Heart right ventricle (tissue), 16 donors: ENCODE results near the gene CMIP. TPM values are rescaled to one million over a fixed set of nuclear protein-coding genes. Genes with fewer than 3 reads are reported as not detected.

Experiments
- ATAC-seq, 8 donors: fragments of 200-7000 bp; cut with Tn5 transposase; one replicate each; pipeline ENCODE4 v1.9.1; 2020; ENCODE audit warnings: mild to moderate bottlenecking in 8 of 8, moderate library complexity in 8 of 8, moderate number of reproducible peaks in 1 of 8
- DNase-seq, 2 donors: peaks; one replicate each; pipeline ENCODE4 v3.0.0-alpha.2; 2020
- H3K27ac ChIP-seq, 10 donors: fragments of 200-600 bp; sonication (generic) in 2 of 10; one replicate each; pipeline versions ENCODE4 v1.5.0 to v1.8.0; 2020 to 2022; ENCODE audit warnings: mild to moderate bottlenecking in 3 of 10
- H3K27me3 ChIP-seq, 7 donors: fragments of 200-600 bp; one replicate each; pipeline ENCODE4 v1.8.0; 2021 to 2022; ENCODE audit warnings: mild to moderate bottlenecking in 2 of 7
- H3K36me3 ChIP-seq, 9 donors: fragments of 200-600 bp; sonication (generic) in 1 of 9; one replicate each; pipeline versions ENCODE4 v1.5.0 to v1.8.0; 2020 to 2022; ENCODE audit warnings: mild to moderate bottlenecking in 2 of 9
- H3K4me1 ChIP-seq, 9 donors: fragments of 200-600 bp; sonication (generic) in 1 of 9; one replicate each; pipeline versions ENCODE4 v1.5.0 to v1.8.0; 2020 to 2022; ENCODE audit warnings: mild to moderate bottlenecking in 4 of 9
- H3K4me3 ChIP-seq, 10 donors: fragments of 200-600 bp; sonication (generic) in 2 of 10; one replicate each; pipeline versions ENCODE4 v1.5.0 to v1.8.0; 2020 to 2022; ENCODE audit warnings: mild to moderate bottlenecking in 7 of 10, moderate library complexity in 2 of 10
- H3K9me3 ChIP-seq, 11 donors: fragments of 200-600 bp in 10 of 11; sonication (generic) in 2 of 11; one replicate each; pipeline versions ENCODE4 v1.5.0 to v1.8.0; 2013 to 2022; ENCODE audit warnings: mild to moderate bottlenecking in 2 of 11, control low read depth in 1 of 11, moderate library complexity in 1 of 11
- WGBS, 2 donors: extraction: QIAGEN DNeasy Blood & Tissue Kit; methylation state at CpG; one replicate each; pipeline ENCODE4 v1.1.7; 2013; ENCODE audit warnings: inconsistent platforms in 1 of 2; 5-methylcytosine and 5-hydroxymethylcytosine counted together
- intact Hi-C, 10 donors: fragments of 100-400 bp; cut with DNase I; formaldehyde crosslinking; loops; one replicate each; pipeline versions ENCODE4 v1.11.1 to v1.14.2; 2022
- polyA plus RNA-seq, 2 donors: library from polyadenylated mRNA; stranded (reverse); fragments of 200-250 nt; gene quantifications; one replicate each; pipeline ENCODE4 v1.2.3, GENCODE V29; 2013
- total RNA-seq, 10 donors: library from RNA; stranded (reverse); fragmentation: NEBNext Ultra II Directional in 3 of 10; extraction: Animal tissue kit (Norgen Biotek cat#: 25700) in 3 of 10; gene quantifications; one replicate each; pipeline versions ENCODE4 v1.2.1 to v1.2.4, GENCODE V29; 2021 to 2023
- TF ChIP-seq, protein P1 (sequence below), 9 donors: fragments of 200-600 bp; sonication (generic) in 2 of 9; IDR thresholded peaks; one replicate each; pipeline versions ENCODE4 v1.5.0 to v1.8.0; 2021 to 2022; ENCODE audit warnings: antibody characterized with exemption in 9 of 9, mild to moderate bottlenecking in 5 of 9, moderate library complexity in 1 of 9
- donor health status: Arrhythmogenic right ventricular cardiomyopathy.
- donor health status: ischemic (EF 13 %, LVEDD 7.1; RV severe dilation, severe dysfunction).
- donor health status: healthy with polysubstance abuse.
- donor health status: DM: no; HTN: yes; CAD: no.
- donor health status: DM: no; HTN: no; CAD: no.
- donor health status: ischemic (EF 25% LVEDD 6.9; RV normal size, moderate dysfunction).
- donor health status: ischemic (EF 25% LVEDD 5.7; RV mildly dilated, moderate dysfunction).
- donor health status: healthy.
- donor health status: DM: yes; HTN: yes; CAD: no.
- donor health status: Ischemic cardiomyopathy.
- donor health status: ischemic (EF 35%, LVEDD 5.7; RV mildly dilated, moderate dysfunction).
- donor health status: nonischemic (EF 11% LVEDD 7.7; RV severe dilation, severe dysfunction).
- donor health status: DM: yes; HTN: yes; CAD: no.
- donor health status: PGD.
- donor health status: ischemic (EF 29% LVEDD 5.4; RV normal size, mild dysfunction).
- donor health status: nonischemic (EF 23%, LVEDD 6.1; RV moderate dilation, normal function).

The CMIP gene
- total and polyA plus RNA-seq, 12 donors, result 5.4 to 32.8 (median 13.0) TPM

DNA sequence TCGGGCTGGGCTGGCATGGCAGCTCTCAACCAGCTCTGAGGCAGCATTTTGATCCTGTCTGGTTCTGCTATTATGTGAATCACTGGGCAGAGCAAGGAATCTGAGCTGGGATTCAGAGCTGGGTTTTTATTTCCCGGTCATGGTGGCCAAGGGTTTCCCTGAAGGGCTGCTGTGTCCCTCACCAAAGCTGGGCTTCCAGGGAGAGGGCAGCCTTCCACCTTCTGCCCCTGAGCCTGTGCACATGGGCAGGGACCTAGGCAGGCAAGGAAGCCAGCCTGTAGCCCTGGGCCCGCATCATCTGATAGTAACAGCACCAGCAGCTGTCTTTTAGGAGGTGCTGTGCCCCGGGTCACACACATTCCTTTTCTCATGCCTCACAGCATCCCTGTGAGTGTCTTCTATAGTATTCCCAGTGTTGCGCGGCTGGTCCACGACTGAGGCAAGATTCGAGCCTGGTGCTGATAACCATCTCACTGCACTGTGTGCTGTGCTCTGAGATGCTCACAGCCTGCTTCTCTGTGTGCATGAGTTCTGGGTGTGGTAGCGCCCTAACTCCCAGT, 249.2 kb downstream of the CMIP start:
- peak overlapping the region in 2 of 10 donors; percentile 45 to 59 for H3K27ac ChIP-seq
- H3K36me3 ChIP-seq, result peaks cover 0 to 76% (median 9%) of the 10 kb centered on the region in 9 donors
- H3K4me3 ChIP-seq, result no peak overlapping the region
- no peaks in the 10 kb centered on the region for H3K27me3 ChIP-seq
- intact Hi-C loops, result loop anchor here in 3 of 10 donors (10.0 kb wide), 1 partner anchor 289 kb away; no protein-coding TSS in a partner anchor
- WGBS, 2 donors, result 93 to 94% methylated on average over 9 of the region's 9 CpGs
- ATAC-seq, result no peak
- no peak for DNase-seq
- no peaks in the 10 kb centered on the region for H3K9me3 ChIP-seq
- peaks cover 0 to 57% (median 23%) of the 10 kb centered on the region in 9 donors for H3K4me1 ChIP-seq
- TF ChIP-seq, protein P1, sequence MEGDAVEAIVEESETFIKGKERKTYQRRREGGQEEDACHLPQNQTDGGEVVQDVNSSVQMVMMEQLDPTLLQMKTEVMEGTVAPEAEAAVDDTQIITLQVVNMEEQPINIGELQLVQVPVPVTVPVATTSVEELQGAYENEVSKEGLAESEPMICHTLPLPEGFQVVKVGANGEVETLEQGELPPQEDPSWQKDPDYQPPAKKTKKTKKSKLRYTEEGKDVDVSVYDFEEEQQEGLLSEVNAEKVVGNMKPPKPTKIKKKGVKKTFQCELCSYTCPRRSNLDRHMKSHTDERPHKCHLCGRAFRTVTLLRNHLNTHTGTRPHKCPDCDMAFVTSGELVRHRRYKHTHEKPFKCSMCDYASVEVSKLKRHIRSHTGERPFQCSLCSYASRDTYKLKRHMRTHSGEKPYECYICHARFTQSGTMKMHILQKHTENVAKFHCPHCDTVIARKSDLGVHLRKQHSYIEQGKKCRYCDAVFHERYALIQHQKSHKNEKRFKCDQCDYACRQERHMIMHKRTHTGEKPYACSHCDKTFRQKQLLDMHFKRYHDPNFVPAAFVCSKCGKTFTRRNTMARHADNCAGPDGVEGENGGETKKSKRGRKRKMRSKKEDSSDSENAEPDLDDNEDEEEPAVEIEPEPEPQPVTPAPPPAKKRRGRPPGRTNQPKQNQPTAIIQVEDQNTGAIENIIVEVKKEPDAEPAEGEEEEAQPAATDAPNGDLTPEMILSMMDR (IDR thresholded peaks at IDR 0.05), result no peak

DNA sequence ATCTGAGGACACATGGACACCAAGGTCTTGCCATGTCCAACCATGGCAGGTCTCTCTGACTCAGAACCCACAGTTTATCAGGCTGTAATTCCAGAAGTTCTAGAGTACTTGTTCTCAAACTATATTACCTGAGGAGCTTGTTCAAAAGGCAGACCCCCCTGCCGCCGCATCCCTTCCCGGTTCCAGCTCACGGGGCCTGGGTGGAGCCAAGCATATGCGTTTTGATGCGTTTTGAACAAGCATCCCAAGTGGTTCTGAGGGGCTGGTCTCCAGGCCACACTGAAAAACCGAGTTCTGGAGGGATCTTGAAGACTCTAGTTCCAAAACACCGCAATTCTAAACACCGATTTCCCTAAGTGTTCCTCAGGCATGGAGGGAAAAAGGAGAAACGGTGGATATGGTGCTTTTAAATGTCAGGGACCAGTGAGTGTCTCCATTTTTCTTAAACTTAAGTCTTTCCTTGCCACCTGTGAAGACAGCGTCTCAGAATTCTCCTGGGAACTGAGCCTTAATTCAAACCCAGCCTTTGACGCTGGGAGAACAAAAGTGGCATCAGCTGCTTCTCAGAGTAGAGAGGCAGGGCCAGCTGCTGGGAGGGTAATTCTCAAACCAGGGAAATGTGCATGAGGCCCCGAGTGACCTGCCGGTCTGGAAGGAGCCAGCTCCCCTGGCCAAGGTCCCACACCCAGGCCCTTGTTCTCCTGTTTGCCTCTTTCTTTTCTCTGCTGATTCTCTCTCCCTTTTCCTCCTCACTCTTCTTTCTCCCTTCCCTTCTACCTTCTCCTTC, 250.1 kb downstream of the CMIP start:
- Histone ChIP-seq H3K36me3 (peaks cover 0 to 85% (median 9%) of the 10 kb centered on the region in 9 donors), H3K27ac (peak overlapping the region in 6 of 10 donors; percentile 25 to 59 (median 40)), H3K9me3 (no peaks in the 10 kb centered on the region), H3K27me3 (no peaks in the 10 kb centered on the region), H3K4me3 (no peak overlapping the region), H3K4me1 (peaks cover 0 to 58% (median 23%) of the 10 kb centered on the region in 9 donors)
- 74 to 76% methylated on average over 14 of the region's 14 CpGs for WGBS, 2 donors
- DNase-seq (no peak), ATAC-seq (no peak)
- TF ChIP-seq, protein P1 (IDR thresholded peaks at IDR 0.05), result no peak
- intact Hi-C loops, result loop anchor here in 4 of 10 donors (5.0 to 10.0 kb wide), 2 partner anchors 72 to 290 kb away; no protein-coding TSS in a partner anchor

DNA sequence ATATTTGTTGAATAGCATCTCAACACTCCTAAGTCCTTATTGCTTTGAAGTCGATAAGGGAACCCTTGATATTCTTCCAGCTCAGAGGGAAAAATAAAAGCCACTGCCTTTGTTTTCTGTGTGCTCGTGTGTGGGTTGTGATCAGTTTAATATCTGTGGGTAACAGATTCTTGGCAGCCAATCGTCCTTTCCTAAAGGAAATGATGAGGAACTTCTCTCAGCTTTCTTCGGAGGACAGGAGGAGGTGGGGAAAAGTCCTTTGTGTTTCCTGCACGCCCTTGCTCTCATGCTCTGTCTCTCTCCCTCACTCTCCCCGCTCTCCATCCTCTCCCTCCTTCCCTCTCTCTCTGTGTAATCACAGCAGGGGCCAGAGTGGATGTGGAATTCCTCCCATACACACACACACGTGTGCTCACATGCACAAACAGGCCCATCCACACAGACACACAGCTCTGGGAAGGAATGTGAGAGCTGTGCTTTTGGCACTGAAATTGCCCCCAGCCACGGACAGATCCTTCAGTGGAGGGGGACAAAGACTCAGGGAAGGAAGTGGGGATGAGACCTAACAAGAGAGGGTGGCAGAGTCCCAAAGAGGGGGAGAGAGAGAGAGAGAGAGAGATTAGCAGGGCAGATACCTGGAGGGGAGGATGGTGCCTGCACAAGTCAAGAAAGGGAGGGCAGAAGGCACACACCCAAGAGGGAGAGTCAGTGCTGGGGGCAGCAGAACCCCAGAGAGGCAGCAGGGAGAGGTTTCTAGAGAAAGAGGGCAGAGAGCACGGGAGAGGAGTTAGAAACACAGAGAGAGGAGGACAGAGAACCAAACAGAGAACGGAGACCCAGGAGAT, 250.9 kb downstream of the CMIP start:
- Histone ChIP-seq H3K27ac (peak overlapping the region in 5 of 10 donors; percentile 17 to 59 (median 44)), H3K4me3 (no peak overlapping the region), H3K27me3 (no peaks in the 10 kb centered on the region), H3K4me1 (peaks cover 0 to 58% (median 23%) of the 10 kb centered on the region in 9 donors), H3K9me3 (no peaks in the 10 kb centered on the region), H3K36me3 (peaks cover 0 to 93% (median 9%) of the 10 kb centered on the region in 9 donors)
- intact Hi-C loops, result loop anchor here in 4 of 10 donors (5.0 to 10.0 kb wide), 2 partner anchors 73 to 291 kb away; no protein-coding TSS in a partner anchor
- DNase-seq (no peak), ATAC-seq (peak in 1 of 8 donors; percentile 5)
- TF ChIP-seq, protein P1 (IDR thresholded peaks at IDR 0.05), result no peak
- 59 to 69% methylated on average over 10 of the region's 10 CpGs for WGBS, 2 donors
